Esophagus muscularis mucosa (tissue), 4 donors: ENCODE measurements around the gene MYOM3. TPM values are rescaled to one million over a fixed set of nuclear protein-coding genes. Genes with fewer than 3 reads are reported as not detected.

ENCODE experiments used
- DNase-seq: peaks from one replicate; pipeline ENCODE4 v3.0.0-alpha.2; 2017; ENCODE audit errors: extremely low spot score
- H3K27ac ChIP-seq, 4 donors: fragments of 200-600 bp; sonication (generic); replicated peaks in 1 of 4; 1 replicate in 3 of 4; 2 replicates in 1 of 4; pipeline ENCODE4 v1.5.1; 2016 to 2019; ENCODE audit warnings: mild to moderate bottlenecking in 1 of 4
- H3K27me3 ChIP-seq, 4 donors: fragments of 200-600 bp; sonication (generic); one replicate each; pipeline versions ENCODE4 v1.5.1 to v1.6.0; 2016 to 2019
- H3K36me3 ChIP-seq, 4 donors: fragments of 200-600 bp; sonication (generic); one replicate each; pipeline ENCODE4 v1.5.1; 2016 to 2019
- H3K4me1 ChIP-seq, 4 donors: fragments of 200-600 bp; sonication (generic); one replicate each; pipeline ENCODE4 v1.5.1; 2016 to 2019
- H3K4me3 ChIP-seq, 4 donors: fragments of 200-600 bp; sonication (generic); 1 replicate in 2 of 4; 2 replicates in 2 of 4; pipeline ENCODE4 v1.5.1; 2016 to 2019; ENCODE audit warnings: mild to moderate bottlenecking in 4 of 4, moderate library complexity in 1 of 4
- H3K9me3 ChIP-seq, 4 donors: fragments of 200-600 bp; sonication (generic); 1 replicate in 3 of 4; 2 replicates in 1 of 4; pipeline ENCODE4 v1.5.1; 2016 to 2019
- CTCF ChIP-seq, 3 experiments: fragments of 200-600 bp in 2 of 3; fragments of 450-650 bp in 1 of 3; sonication (generic) in 2 of 3; IDR thresholded peaks; one replicate each; pipeline ENCODE4 v1.5.1; 2017 to 2019; ENCODE audit warnings: antibody characterized with exemption in 3 of 3, mild to moderate bottlenecking in 2 of 3, moderate library complexity in 1 of 3
- EP300 ChIP-seq: sonication (generic); formaldehyde crosslinking; IDR thresholded peaks from one replicate; pipeline ENCODE4 v1.6.1; 2017; ENCODE audit warnings: antibody characterized with exemption
- POLR2A ChIP-seq: fragments of 450-650 bp; IDR thresholded peaks from one replicate; pipeline ENCODE4 v1.6.1; 2017; ENCODE audit warnings: antibody characterized with exemption, moderate library complexity, mild to moderate bottlenecking, low read depth
- POLR2AphosphoS5 ChIP-seq, 2 donors: sonication (generic); formaldehyde crosslinking; IDR thresholded peaks; one replicate each; pipeline ENCODE4 v1.6.1; 2017; ENCODE audit warnings: antibody characterized with exemption in 2 of 2
- WGBS: methylation state at CpG from one replicate; pipeline ENCODE4 v1.1.5; 2018; 5-methylcytosine and 5-hydroxymethylcytosine counted together
- intact Hi-C: fragments of 100-400 bp; cut with DNase I; formaldehyde crosslinking; loops from one replicate; pipeline ENCODE4 v1.15.1; 2023
- total RNA-seq, 4 donors: library from RNA; depleted of rRNA; stranded (reverse); fragments of >200 nt; gene quantifications; one replicate each; pipeline versions ENCODE4 v1.1.0 to v1.2.1, GENCODE V29; 2016

Gene MYOM3
- total RNA-seq, 4 donors from 2014 or later, result 0.17 to 2.5 (median 1.4) TPM

DNA sequence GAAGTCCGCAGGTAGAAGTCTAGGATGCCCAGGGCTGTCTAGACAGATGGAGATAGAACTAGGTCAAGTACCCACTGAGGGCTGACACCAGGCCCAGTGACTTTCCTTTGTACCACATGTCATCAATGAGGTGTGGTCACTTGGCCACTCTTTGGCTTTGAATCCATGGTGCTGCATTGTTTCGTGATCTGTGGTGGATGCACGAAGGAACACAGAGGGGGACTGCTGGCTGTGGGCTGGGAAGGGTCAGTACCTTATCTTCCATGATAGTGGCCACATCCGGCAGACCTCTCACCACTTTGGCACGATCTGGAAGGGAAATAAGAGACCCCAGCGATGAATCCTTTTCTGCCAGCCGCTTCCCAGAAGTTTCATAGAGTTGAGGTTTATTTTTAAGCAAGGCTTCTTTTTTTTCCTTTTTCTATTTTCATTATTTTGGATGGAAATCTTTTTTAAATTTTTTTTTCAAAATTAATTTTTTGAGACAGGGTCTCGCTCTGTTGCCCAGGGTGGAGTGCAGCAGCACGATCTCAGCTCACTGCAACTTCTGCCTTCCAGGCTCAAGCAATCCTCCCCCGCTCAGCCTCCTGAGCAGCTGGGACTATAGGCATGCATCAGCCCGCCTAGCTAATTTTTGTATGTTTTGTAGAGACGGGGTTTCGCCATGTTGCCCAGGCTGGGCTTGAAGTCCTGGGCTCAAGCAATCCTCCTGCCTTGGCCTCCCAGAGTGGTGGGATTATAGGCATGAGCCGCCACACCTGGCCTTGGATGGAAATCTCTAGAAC, 53.1 kb downstream of the MYOM3 start:
- peaks cover 0 to 73% (median 0%) of the 10 kb centered on the region in 4 donors for H3K36me3 ChIP-seq

GRCh38 chr1:24057171-24057570, 54.8 kb downstream of the MYOM3 start:
- WGBS, result 94% methylated on average over 13 of the region's 13 CpGs
- intact Hi-C loops, result no loop called here
- H3K4me3 ChIP-seq, result no peak overlapping the region
- peaks cover 0 to 9% (median 4%) of the 10 kb centered on the region in 4 donors for H3K4me1 ChIP-seq
- no peak for DNase-seq
- no peak overlapping the region for H3K27ac ChIP-seq
- no peaks in the 10 kb centered on the region for H3K27me3 ChIP-seq
- H3K9me3 ChIP-seq, result peaks cover 0 to 3% (median under 1%) of the 10 kb centered on the region in 4 donors
- H3K36me3 ChIP-seq, result peaks cover 0 to 56% (median 0%) of the 10 kb centered on the region in 4 donors
- TF ChIP-seq EP300 (no peak), CTCF (IDR thresholded peaks at IDR 0.05) (no peak), POLR2AphosphoS5 (IDR thresholded peaks at IDR 0.05) (no peak), POLR2A (no peak)

More for the DNA sequence above, 53.1 kb downstream of the MYOM3 start:
- Histone ChIP-seq H3K4me3 (no peak overlapping the region), H3K9me3 (peaks cover 0 to 8% (median 8%) of the 10 kb centered on the region in 4 donors), H3K27me3 (no peaks in the 10 kb centered on the region), H3K4me1 (no peaks in the 10 kb centered on the region), H3K27ac (no peak overlapping the region)
- WGBS, result 90% methylated on average over 14 of the region's 14 CpGs
- intact Hi-C loops, result no loop called here
- no peak for TF ChIP-seq POLR2AphosphoS5 (IDR thresholded peaks at IDR 0.05)
- no peak for TF ChIP-seq EP300
- TF ChIP-seq POLR2A, result no peak
- no peak for TF ChIP-seq CTCF (IDR thresholded peaks at IDR 0.05)
- no peak for DNase-seq

GRCh38 chr1:24055681-24056080, 56.3 kb downstream of the MYOM3 start:
- no peaks in the 10 kb centered on the region for H3K9me3 ChIP-seq
- no peaks in the 10 kb centered on the region for H3K27me3 ChIP-seq
- TF ChIP-seq CTCF (IDR thresholded peaks at IDR 0.05), result no peak
- no peak overlapping the region for H3K27ac ChIP-seq
- no peak for DNase-seq
- 83% methylated on average over 8 of the region's 8 CpGs for WGBS
- H3K36me3 ChIP-seq, result peaks cover 0 to 41% (median 0%) of the 10 kb centered on the region in 4 donors
- intact Hi-C loops, result no loop called here
- H3K4me1 ChIP-seq, result peaks cover 0 to 22% (median 12%) of the 10 kb centered on the region in 4 donors
- no peak overlapping the region for H3K4me3 ChIP-seq

DNA sequence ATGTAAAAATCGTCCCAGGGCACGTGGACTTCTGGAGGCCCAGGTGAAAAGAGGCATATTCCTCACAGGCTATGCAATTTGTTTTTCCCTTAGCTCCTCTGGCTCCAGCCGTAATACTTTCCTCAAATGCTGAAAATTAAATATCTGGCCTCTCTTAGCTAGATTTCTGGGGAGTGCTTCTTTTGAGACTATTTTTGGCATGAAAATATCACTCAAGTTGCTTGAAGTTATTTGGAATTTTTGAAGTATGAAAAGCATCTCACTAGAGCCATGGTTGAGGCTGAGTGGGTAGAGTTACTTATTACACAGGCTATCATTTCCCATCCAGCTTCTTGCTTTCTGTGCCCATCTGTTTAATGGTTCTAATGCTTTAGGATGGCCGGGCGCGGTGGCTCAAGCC, 59.7 kb downstream of the MYOM3 start:
- TF ChIP-seq CTCF (IDR thresholded peaks at IDR 0.05) (no peak), POLR2AphosphoS5 (IDR thresholded peaks at IDR 0.05) (no peak), EP300 (no peak), POLR2A (no peak)
- H3K27ac ChIP-seq, result peak overlapping the region in 3 of 4 donors; percentile 21 to 58 (median 42)
- no peak for DNase-seq
- H3K4me3 ChIP-seq, result no peak overlapping the region
- WGBS, result 67% methylated on average over 6 of the region's 6 CpGs
- no peaks in the 10 kb centered on the region for H3K27me3 ChIP-seq
- intact Hi-C loops, result no loop called here
- H3K36me3 ChIP-seq, result peaks cover 0 to 8% (median 0%) of the 10 kb centered on the region in 4 donors
- H3K4me1 ChIP-seq, result peaks cover 0 to 26% (median 14%) of the 10 kb centered on the region in 4 donors
- H3K9me3 ChIP-seq, result no peaks in the 10 kb centered on the region
